Calu3 (cell line): ENCODE data around the gene IHH. TPM values are rescaled to one million over a fixed set of nuclear protein-coding genes. Genes with fewer than 3 reads are reported as not detected.
A peak's percentile ranks its signal among the peaks of the same experiment; 100 is the strongest.

ENCODE experiments used
- BruUV-seq: library from RNA; stranded (reverse); fragments of 400-500 nt; replicated peaks from 2 replicates; lab custom pipeline; 2021; lab: Mats Ljungman, UMichigan
- CTCF ChIA-PET: fragments of 300-600 bp; sonication (Branson Sonifier 250); formaldehyde crosslinking; loops from one replicate; lab custom pipeline; 2022; ENCODE audit warnings: antibody characterized with exemption; lab: Charles Lee
- DNase-seq: peaks from one replicate; pipeline ENCODE4 v3.0.0; 2022
- H3K27ac Mint-ChIP-seq: one replicate; pipeline ENCODE4 v1.8.0; 2022; ENCODE audit warnings: mixed read lengths; ENCODE audit not compliant: unreplicated experiment
- H3K27me3 Mint-ChIP-seq: one replicate; pipeline ENCODE4 v1.8.0; 2022; ENCODE audit warnings: mixed read lengths; ENCODE audit not compliant: unreplicated experiment
- H3K36me3 Mint-ChIP-seq: one replicate; pipeline ENCODE4 v1.8.0; 2022; ENCODE audit warnings: mild to moderate bottlenecking, moderate library complexity, mixed read lengths; ENCODE audit not compliant: insufficient read depth, unreplicated experiment
- H3K4me1 Mint-ChIP-seq: one replicate; pipeline ENCODE4 v1.8.0; 2022; ENCODE audit warnings: mild to moderate bottlenecking, low read depth, mixed read lengths; ENCODE audit not compliant: unreplicated experiment
- H3K4me3 Mint-ChIP-seq: one replicate; pipeline ENCODE4 v1.8.0; 2022; ENCODE audit warnings: mild to moderate bottlenecking, low read depth, moderate library complexity, mixed read lengths; ENCODE audit not compliant: unreplicated experiment
- H3K9me3 Mint-ChIP-seq: one replicate; pipeline ENCODE4 v1.8.0; 2022; ENCODE audit warnings: low read depth, mixed read lengths; ENCODE audit not compliant: unreplicated experiment
- CTCF ChIP-seq: fragments of 200-600 bp; IDR thresholded peaks from one replicate; pipeline ENCODE4 v1.8.0; 2022; ENCODE audit warnings: antibody characterized with exemption; ENCODE audit not compliant: unreplicated experiment
- intact Hi-C: fragments of 100-400 bp; cut with micrococcal nuclease; formaldehyde crosslinking; loops from one replicate; pipeline ENCODE4 v1.10.0; 2022; ENCODE audit not compliant: unreplicated experiment
- total RNA-seq: library from RNA; stranded (reverse); gene quantifications from 2 replicates; pipeline ENCODE4 v1.2.3, GENCODE V29; 2022

The IHH gene
- total RNA-seq, 1 experiment from 2014 or later, result 9.0 TPM

DNA sequence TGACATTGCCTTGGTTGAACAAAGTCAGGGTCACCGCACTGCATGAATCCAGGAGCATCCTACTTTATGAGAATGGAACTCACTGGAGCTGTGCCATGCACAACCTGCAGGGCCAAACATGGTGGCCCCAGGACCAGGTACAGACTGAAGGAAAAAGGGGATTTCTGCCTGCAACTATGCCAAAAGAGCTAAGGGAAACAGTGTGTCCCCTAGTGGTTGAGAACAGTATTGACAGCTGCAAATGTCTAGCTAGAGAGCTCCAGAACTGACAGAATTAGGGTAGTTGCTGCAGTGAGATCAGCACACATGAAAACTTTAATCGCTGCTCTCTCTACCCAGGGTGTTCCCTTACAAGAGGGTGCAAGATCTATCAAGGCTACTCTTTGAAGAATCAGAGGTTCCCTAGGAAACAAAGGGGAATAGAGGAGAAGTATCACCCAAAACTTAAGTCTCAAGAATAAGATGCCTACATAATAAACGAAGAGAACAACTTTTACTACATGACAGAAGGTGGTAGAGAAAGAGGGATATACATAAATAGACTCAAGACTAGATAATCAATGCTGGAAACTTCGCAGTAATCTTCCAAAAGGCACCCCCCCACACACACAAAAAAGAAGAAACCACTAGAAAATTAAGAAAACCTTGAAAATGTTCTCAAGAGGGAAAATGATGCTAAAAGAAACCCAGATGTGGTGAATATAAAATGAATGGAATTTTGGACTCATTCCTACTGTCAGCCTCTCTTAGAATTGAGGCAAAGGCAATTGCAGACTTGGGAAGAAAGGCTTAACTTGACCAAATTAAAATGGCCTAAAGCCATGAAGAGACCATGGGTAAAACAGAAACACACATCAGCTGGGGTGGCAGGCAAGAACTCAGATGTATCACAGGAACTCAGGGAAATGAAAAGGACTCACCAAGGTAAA, 43.6 kb upstream of the IHH start:
- intact Hi-C loops, result loop anchor here (5.0 kb wide), 1 partner anchor 47 kb away; no protein-coding TSS in a partner anchor
- H3K4me1 Mint-ChIP-seq, result no peaks in the 10 kb centered on the region
- H3K4me3 Mint-ChIP-seq, result no peak overlapping the region
- no peaks in the 10 kb centered on the region for H3K9me3 Mint-ChIP-seq
- CTCF ChIA-PET, result interaction anchor here (0.5 to 2.1 kb wide), 19 partner anchors 8 to 302 kb away, joined by 3 to 39 read pairs (median 4); partner anchors contain the start of gene IHH
- no peak overlapping the region for H3K27ac Mint-ChIP-seq
- DNase-seq, result peak; percentile 43
- BruUV-seq, result no TSS peak
- H3K27me3 Mint-ChIP-seq, result no peaks in the 10 kb centered on the region
- no peaks in the 10 kb centered on the region for H3K36me3 Mint-ChIP-seq
- TF ChIP-seq CTCF, result peak; percentile 88

GRCh38 chr2:219099329-219099728, 38.6 kb upstream of the IHH start:
- no TSS peak for BruUV-seq
- Mint-ChIP-seq H3K27ac (no peak overlapping the region), H3K27me3 (no peaks in the 10 kb centered on the region), H3K4me1 (no peaks in the 10 kb centered on the region), H3K36me3 (no peaks in the 10 kb centered on the region), H3K9me3 (no peaks in the 10 kb centered on the region), H3K4me3 (no peak overlapping the region)
- DNase-seq, result no peak
- intact Hi-C loops, result no loop called here
- CTCF ChIA-PET, result interaction anchor here (1.1 kb wide), 1 partner anchor 11 kb away, joined by 4 read pairs; no protein-coding TSS in a partner anchor
- TF ChIP-seq CTCF, result no peak

DNA sequence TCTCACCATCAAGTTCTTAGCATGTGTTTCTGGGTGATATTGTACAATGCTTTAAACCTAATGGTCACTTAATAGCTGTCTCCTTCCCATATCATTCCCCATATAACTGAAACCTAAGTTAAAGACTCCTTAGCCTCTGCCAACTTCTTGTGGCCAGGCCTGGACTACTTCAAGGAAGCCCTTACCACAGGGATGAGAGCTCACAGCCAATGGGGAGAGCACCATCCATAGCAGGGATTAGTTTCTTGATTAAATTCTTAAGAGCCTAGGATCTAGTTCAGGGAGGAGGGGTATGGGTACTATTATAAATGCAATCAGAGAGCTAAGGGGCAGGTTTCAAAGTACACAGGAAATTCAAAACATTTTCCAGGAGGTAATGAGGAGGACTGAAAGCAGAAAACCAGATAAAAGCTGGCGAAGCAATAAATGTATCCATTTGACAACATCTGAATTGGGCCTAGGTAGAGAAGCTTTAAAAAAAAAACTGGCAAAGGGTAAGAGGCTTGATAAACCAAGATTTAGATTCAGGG, 34.8 kb upstream of the IHH start:
- H3K9me3 Mint-ChIP-seq, result peaks cover 3% of the 10 kb centered on the region
- no peak overlapping the region for H3K27ac Mint-ChIP-seq
- no peaks in the 10 kb centered on the region for H3K36me3 Mint-ChIP-seq
- TF ChIP-seq CTCF, result no peak
- peaks cover 7% of the 10 kb centered on the region for H3K4me1 Mint-ChIP-seq
- no TSS peak for BruUV-seq
- CTCF ChIA-PET, result interaction anchor here (1.5 kb wide), 1 partner anchor 8 kb away, joined by 3 read pairs; no protein-coding TSS in a partner anchor
- intact Hi-C loops, result no loop called here
- no peak overlapping the region for H3K4me3 Mint-ChIP-seq
- no peak for DNase-seq
- no peaks in the 10 kb centered on the region for H3K27me3 Mint-ChIP-seq

GRCh38 chr2:219094171-219094570, 33.5 kb upstream of the IHH start:
- no peak overlapping the region for H3K4me3 Mint-ChIP-seq
- peaks cover 9% of the 10 kb centered on the region for H3K4me1 Mint-ChIP-seq
- TF ChIP-seq CTCF, result no peak
- CTCF ChIA-PET, result interaction anchor here (0.6 kb wide), 1 partner anchor 317 kb away, joined by 3 read pairs; no protein-coding TSS in a partner anchor
- no peaks in the 10 kb centered on the region for H3K27me3 Mint-ChIP-seq
- no peaks in the 10 kb centered on the region for H3K36me3 Mint-ChIP-seq
- H3K27ac Mint-ChIP-seq, result no peak overlapping the region
- peaks cover 3% of the 10 kb centered on the region for H3K9me3 Mint-ChIP-seq
- no peak for DNase-seq
- BruUV-seq, result no TSS peak
- intact Hi-C loops, result no loop called here
